HG03039 (cell line): ENCODE results near the gene CATSPERD.
"Not testable (repeated sequence)": the region's sequence is repeated elsewhere in the genome, so short reads cannot be mapped to it uniquely, and the experiment has no call there.

Source experiments
- ATAC-seq: cut with Tn5 transposase; IDR thresholded peaks from one replicate; pipeline ENCODE4 v1.9.1; 2021; ENCODE audit warnings: mild to moderate bottlenecking, moderate library complexity; ENCODE audit not compliant: unreplicated experiment

CATSPERD gene

DNA sequence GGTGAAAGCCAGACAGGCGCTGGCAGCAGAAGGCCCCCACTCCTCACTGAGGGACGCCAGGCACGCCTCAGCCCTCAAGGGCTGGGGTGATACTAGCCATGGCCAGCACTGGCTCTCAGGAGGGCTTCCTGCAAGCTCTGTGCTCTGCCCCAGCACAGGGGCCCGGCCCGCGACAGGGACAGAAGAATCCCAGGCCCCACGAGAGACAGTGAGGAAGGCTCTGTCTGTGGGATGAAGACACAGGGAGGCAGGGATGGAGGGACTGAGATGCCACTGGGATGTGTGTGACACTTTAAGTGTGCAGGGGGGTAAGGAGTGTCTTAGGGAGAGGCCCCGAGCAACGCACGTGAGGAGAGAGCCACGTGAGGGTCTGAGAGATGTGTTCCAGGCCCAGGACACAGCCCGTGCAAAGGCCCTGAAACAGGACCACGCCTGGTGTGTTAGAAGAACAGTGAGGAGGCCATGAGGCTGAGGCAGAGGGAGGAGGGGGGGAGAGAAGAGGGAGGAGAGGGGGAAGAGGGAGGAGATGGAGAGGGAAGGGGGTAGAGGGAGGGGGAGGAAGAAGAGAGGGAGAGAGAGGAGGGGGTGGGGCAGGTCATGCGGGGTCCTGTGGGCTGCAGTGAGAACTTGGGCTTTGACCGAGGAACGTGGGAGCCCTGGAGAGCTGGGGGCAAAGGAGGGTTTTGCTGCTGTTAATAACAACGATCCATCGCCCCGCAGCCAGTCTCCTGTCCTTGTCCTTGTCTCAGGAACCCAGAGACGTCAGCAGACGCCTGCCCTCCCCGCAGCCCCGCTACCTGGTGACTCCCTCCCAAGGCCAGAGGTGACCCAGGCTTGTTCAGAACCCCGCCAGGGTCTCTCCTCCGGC, 23.2 kb upstream of the CATSPERD start:
- no peak for ATAC-seq

DNA sequence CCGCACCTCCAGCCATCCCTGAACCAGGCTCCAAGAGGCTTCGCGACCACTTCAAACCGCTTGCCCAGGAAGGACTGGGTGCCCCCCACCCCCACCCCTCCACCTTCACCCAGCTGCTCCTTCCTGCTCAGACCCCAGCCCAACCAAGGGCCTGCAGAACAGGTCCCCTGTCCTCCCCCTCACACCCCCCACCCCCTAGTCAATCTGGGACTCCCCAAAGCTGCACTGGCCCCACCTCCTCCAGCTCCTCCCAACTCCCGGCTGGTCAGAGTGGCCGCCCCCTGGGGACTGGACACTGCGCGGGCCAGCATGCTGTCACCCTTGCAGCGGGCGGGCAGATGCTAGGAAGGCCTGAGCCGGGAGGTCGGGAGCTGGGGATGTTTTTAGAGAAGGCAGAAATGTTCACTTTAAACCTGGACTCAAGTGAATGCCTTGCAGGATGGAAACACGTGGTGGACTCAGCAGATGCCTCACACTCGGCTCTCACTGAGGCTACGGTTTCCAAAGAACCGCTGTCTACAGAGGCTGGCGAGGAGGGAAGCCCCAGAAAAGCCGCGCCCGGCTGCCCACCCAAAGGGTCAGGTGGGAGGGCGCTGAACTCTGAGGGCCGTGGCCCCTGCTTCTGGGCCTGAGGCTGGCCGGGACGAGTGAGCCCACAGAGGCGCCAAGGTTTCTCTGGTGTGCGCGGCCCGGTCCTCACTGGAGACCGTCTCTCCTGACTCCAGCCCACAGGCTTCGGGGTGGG, 22.4 kb upstream of the CATSPERD start:
- ATAC-seq, result no peak

DNA sequence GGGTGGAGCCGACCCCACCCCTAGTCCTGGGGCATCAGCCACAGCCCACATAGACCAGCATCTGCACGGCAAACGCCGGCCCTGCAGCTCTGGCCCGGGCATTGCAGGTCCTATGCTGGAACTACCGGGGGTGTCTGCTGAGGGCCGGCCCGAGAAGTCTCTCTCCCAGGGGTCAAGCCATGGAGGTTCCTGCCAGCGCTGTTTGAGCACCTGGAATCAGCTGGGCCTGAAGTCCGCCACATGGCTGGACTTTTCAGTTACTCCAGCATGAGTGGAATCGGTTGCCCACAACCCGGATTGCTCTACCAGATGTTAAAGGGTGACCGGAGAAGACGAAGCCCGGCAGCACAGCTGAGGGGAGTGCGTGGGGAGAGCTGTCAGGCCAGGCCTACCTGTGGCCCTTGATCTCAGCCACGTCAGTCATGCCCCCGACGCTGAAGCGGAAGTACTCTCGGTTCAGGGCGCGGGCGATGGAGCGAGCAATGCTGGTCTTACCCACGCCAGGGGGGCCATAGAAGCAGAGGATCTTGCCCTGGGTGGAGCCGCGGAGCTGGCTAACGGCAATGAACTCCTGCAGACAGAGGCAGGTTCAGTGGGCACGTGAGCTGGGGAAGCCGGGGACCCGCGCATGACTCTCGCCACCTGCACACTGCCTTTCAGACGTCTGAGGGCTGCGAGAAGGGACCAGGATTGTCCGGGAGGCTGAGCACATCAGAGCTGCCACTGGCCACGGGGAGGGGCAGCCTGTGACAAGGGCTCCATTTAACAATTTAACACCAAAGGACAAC, 21.6 kb upstream of the CATSPERD start:
- ATAC-seq, result no peak

GRCh38 chr19:5700455-5701092, 19.9 kb upstream of the CATSPERD start:
- no peak for ATAC-seq

- ATAC-seq, result not testable (repeated sequence)
These were observed 18.4 kb upstream of the CATSPERD start for GRCh38 chr19:5702053-5702410.

DNA sequence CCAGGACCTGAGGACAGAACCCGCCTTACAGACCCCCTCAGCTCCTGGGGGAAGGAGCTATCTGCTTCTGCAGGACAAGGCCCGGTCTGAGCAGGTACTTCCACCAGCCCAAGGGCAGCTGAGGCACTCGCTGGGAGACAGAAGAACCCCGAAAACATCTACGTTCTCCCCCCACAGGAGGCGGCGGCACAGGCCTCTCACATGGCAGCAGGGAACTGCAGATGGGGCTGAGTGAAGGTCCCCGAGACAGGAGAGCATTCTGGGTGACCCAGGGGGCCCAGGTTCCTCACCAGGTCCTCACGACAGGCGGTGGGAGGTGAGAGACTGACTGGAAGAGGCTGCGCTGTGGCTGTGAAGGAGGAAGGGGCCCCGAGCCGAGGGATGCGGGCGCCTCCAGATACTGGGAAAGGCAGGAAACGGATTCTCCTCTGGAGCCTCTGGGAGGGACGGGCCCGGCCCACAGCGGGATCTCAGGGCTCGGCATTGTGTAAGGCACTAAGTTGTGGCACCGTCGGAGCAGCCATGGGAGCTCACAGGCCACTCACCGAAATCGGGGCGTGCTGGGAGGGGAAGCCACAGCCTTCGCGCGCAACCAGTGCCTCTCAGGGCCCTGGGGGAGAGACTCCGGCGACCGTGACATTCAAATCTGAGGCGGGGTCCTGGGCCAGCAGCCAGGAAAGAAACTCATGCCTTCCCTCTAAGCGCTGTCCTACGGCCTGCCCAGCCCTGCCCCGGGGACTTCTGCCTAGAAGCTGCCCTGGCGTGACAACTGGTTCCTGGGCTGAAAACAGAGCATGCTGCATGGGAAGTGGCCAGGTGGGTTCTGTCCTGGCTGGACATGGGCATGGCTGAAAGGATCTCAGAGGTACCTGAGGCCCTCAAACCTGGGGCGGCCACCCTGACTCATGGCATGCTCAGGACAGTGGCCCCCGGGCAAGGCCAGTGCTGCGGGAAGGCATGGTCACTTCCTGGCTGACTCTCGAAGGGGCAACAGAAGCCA, 16.3 kb upstream of the CATSPERD start:
- ATAC-seq, result no peak

DNA sequence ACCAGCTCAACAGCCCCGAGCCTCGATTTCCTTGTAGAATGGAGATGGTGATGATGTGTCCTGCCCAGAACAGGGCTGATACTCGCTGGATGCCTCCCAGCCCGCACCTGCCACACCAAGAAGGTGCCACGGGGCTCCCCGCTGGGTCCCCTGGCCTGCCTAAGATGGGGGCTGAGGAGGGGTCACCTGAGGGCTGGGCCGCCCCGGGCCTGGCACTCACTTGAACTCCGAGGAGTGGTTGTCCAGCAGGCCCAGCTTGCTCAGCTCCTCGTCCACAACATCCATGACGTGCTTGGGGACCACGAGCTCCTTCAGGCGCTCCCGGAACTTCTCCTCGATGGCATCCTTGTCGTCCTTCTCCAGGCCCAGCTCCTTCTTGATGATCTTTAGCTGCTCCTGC, 14.9 kb upstream of the CATSPERD start:
- no peak for ATAC-seq

- no peak for ATAC-seq
These were observed 13.4 kb upstream of the CATSPERD start for GRCh38 chr19:5706876-5707573.

GRCh38 chr19:5707576-5708575, 12.6 kb upstream of the CATSPERD start:
- ATAC-seq, result no peak

- no peak for ATAC-seq
These were observed 9.4 kb upstream of the CATSPERD start for GRCh38 chr19:5711025-5711424.

DNA sequence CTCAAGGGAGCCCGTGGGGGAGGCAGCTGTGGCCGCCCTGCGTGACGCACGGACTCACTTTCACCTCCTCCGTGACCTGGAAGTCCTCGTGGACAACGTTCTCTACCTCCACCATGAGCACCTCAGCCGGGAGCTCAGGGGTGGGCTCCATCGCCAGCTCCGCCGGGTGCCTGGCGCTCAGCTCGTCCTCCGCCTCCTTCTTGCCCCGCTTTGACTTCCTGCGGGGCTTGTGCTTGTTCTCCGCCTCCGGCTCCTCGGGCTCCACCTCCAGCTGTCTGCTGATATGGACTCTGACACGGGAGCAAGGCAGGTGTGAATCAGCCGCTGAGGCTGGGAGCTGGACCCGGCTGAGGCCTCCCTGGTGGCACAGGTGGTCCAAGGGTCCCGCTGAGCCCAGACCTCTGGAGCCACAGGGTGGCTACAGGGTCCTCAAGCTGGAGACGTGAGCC, 8.7 kb upstream of the CATSPERD start:
- ATAC-seq, result no peak

- ATAC-seq, result no peak
These were observed 7.2 kb upstream of the CATSPERD start for GRCh38 chr19:5713228-5713627.

GRCh38 chr19:5714816-5715215, 5.6 kb upstream of the CATSPERD start:
- no peak for ATAC-seq

DNA sequence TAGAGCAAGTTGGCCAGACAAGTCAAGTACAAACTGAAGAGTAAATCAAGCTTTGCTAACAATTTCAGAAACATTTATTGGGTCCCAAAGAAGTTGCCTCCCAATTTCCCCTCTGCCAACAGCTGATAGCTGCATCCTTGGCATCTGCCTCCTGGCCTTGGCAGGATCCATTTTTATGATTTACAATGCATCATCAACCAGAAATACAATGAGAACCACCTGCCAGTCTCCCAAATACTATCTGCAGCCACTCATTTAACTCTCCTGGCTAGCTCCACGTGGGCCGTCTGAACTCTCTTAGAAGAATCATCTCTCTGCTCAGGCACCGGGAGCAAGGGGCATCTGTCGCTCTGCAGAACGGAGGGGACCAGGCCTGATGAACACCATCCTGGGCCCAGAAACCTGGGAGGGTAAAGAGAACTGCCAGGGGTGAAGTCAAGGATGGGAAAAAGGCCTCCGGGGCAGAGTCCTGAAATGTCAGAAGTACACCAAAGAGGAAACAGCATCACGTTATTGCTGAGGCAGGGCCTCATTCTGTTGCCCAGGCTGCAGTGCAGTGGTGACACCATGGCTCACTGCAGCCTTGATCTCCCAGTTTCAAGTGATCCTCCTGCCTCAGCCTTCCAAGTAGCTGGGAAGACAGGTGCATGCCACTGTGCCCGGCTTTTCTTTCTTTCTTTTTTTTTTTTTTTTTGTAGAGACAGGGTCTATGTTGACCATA, 3.1 kb upstream of the CATSPERD start:
- no peak for ATAC-seq

DNA sequence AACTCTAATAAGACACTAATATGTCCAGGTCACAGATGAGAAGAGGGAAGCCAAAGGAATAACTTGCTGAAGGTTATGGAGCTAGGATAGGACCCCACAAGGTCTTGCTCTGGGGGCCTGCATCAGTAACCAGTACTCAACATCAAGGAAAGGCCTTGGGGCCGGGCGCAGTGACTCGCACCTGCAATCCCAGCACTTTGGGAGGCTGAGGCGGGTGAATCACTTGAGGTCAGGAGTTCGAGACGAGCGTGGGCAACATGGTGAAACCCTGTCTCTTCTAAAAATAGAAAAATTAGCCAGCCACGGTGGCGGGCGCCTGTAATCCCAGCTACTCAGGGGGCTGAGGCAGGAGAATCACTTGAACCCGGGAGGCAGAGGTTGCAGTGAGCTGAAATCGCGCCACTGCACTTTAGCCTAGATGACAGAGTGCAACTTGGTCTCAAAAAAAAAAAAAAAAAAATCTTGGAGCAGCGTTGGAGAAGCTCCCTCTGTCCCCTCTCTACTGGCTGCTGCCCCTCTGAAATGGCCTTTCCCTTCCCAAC, 2.3 kb upstream of the CATSPERD start:
- ATAC-seq, result no peak

GRCh38 chr19:5718579-5719273, 1.7 kb upstream of the CATSPERD start:
- no peak for ATAC-seq
